Measurements from ENCODE around the gene PLCH2. TPM values are rescaled to one million over a fixed set of nuclear protein-coding genes. Genes with fewer than 3 reads are reported as not detected.

The PLCH2 gene
- total RNA-seq, 1 donor from 2014 or later: 0.47 TPM

DNA sequence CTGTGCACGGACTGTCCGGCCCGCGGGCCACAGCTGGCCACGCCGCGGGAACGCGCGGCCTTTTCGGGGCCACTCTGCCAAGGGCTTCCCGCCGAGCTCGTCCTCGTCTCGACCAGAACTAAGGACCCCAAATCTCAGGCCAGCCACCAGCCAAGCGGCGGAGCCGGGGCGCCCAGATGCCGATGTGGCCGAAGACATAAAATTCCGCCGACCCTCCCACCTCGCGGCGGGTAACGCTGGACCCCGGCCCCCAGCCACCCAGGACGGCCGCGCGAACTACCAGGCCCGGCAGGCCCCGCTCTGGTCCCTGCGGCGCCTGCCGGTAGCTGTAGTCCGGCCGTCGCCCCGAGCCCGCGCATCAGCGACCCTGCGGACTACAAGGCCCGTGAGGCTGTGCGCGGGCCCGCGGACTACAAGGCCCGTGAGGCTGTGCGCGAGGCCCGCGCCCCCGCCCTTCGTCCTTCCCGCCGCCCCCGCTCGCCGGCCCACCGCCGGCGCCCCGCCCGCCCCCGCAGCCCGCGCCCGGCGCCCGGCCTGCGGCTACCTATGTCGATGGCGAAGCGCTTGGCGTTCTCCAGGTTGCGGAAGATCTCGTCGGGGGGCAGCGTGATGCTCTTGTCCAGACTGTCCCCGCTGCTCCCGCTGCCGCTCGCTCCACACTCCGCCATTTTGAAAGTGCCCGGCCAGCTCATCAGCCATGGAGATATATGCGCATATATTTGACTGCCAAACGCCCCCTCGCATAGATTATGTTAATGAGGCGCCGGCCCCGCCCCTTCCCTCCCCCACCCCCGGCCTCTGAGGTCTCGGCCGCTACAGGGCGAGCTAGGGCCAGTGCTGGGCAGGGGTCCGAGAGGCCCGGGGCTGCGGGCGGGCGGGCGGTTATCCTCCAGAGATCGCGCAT is 50.1 kb downstream of the PLCH2 start, which contains the start of gene PANK4:
Gene PANK4, minus strand, starts transcription at position 677 of the 904 bp plus-strand sequence. Its CDS starts 9 bp downstream, at position 668.
- DNase-seq (ENCODE audit: extremely low read depth, low read depth, low spot score): no peak

DNA sequence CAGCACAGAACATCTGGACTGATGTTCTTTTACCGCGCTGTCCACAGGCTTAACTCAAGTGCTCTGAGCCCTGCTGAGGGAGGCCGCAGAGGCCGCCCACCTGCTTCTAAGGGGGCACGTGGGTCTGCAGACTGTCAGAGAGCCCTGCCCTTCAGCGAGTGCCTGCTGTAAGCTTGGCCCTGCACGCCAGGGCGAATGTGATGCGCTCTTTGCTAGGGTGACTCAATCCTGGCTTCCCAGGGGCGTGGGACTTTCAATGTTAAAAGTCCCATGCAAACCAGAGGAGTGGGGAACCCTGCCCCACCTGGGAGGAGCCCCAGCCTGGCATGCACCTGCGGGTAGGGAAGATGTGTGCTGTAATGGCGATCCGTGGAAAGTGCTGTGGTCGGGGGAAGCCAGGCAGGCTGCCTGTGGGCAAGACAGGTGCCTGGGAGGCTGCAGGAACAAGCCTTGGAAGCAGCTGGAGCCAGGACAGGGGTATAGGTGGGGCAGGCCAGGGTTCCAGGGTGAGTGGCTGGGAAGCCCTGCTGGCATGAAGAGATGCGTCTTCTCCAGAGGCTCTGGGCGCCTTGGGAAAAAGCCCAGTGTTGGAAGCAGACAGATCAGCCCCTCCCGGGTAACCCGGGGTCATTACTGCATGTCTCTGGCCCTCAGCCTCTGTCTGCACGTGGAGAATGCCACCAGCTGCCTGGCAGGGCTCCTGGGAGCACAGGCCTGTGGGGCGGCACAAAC is 50.9 kb downstream of the PLCH2 start:
- no peak for DNase-seq (ENCODE audit: extremely low read depth, low read depth, low spot score)

GRCh38 chr1:2527556-2527860 is 51.4 kb downstream of the PLCH2 start:
- DNase-seq (ENCODE audit: extremely low read depth, low read depth, low spot score): no peak

DNA sequence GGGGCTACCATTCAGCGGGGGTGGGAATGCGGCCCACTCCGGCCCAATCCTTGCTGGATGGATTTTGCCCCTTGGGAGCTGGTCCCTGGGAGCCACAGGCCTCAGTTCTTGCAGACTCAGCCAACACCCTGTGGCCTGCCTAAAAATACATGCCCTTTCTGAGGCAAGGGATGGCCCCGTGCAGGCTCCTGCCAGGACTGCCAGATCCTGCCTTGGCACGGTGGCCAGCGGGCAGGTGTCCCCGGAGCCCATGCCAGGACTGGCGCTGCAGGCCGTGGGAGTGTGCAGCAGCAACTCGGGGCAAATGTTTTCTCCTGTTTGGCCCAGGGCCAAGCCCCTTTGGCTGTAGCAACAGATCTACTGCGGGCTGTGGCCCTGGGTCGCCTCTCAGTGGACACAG is 51.9 kb downstream of the PLCH2 start:
- no peak for DNase-seq (ENCODE audit: extremely low read depth, low read depth, low spot score)

GRCh38 chr1:2528611-2528965 is 52.5 kb downstream of the PLCH2 start:
- no peak for DNase-seq (ENCODE audit: extremely low read depth, low read depth, low spot score)

- DNase-seq (ENCODE audit: extremely low read depth, low read depth, low spot score): no peak
Observed at GRCh38 chr1:2528966-2529783, 53.1 kb downstream of the PLCH2 start.

GRCh38 chr1:2529784-2530512 is 53.9 kb downstream of the PLCH2 start, which contains the start of gene HES5:
TSS of gene HES5 (minus strand) at chr1:2530263. CDS start at chr1:2530164, 99 bp downstream.
- DNase-seq (ENCODE audit: extremely low read depth, low read depth, low spot score): no peak

DNA sequence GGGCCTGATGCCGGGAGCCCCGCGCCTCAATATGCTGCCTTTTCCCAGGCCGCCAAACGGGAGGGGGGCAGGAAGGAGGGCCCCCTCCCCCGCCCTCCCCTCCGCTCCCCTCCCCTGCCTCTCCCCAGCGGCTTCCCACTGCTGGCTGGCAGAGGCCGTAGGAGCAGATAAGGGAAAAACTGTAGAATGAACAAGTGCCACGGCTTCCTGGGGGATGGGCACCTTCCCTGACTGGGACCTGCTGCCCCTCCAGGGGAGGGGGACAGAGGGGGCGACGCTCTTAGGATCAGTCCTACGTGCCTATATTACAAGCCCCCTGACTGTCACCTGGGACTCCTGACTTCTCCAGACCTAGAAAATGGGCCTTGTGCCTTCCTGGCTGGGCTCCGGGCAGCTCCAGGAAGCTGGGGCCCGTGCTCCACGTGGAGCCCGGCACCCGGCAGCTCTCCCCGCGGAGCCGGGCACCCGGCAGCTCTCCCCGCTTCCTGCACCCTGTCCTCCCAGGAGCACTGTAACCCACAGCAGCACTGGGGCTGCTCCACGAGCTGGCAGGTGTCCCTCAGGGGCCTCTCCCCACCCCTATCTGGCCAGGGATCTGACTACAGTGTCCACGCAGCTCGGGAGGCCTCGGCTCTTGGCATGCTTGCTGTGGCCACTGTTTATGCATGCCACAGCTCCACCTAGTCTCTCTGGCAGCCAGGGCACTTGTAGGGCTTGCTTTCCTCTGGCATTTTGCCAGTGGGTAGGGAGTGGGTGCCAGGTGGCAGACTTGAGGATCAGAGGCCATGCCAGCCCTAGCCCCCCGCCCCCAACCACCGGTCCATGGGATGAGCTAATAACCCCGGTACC is 54.6 kb downstream of the PLCH2 start:
- DNase-seq (ENCODE audit: extremely low read depth, low read depth, low spot score): no peak

GRCh38 chr1:2532485-2533160 is 56.5 kb downstream of the PLCH2 start:
- no peak for DNase-seq (ENCODE audit: extremely low read depth, low read depth, low spot score)

DNA sequence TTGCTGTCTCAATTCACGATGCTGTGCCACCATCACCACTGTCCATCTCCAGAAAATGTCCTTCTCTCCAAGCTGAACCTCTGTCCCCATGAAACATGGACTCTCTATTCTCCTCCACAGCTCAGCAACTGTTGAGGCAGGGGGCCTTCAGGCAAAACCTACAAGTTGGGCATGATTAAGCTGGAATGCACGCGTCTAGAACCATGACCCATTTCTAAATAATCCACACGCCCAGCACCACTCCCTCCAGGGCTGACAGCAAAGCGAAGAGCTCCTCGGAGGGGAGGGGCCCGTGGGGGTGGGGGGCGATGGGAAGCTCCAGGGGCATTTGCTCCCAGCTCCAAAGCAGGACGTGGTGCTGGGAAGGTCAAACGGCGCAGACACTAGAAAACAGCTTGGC is 57.3 kb downstream of the PLCH2 start:
- no peak for DNase-seq (ENCODE audit: extremely low read depth, low read depth, low spot score)

DNA sequence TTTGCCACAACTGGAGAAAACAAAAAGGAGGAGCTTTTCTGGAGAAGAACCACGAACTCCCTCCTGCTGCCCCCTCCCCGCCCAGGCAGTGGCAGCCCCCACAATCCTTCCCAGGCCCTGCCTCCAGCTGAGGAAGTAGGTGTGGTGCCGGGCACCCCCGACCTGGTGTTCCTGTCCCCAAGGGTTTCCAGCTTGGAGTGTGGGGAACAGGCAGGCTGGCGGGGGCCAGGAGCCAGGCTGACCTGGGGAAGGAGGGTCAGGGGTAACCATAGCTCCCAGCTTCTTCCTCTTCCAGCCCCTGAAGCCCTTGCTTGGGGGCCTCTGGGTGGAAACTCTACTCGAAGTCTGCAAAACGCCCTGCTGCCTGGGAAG is 58.2 kb downstream of the PLCH2 start:
- DNase-seq (ENCODE audit: extremely low read depth, low read depth, low spot score): no peak

- DNase-seq (ENCODE audit: extremely low read depth, low read depth, low spot score): no peak
Observed at GRCh38 chr1:2534687-2535441, 58.8 kb downstream of the PLCH2 start.

DNA sequence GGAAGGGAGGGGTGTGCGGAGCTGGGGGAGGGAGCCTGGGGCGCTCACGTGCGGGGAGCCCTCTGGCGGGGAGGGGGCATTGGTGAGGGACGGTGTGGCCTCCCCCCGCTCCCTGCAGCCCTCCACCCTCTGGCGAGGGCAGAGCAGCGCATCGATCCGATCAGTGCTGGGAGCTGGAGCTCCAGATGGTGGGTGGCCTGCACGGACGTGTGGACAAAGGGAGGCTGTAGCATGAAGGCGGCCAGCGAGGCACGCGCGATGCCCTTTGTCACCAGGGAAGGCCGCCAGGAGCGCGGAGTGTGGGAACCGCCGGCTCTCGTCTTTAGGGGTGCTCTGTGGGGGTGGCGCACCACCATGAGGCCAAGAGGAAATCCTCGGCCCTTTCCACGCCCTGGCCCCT is 59.4 kb downstream of the PLCH2 start:
- DNase-seq (ENCODE audit: extremely low read depth, low read depth, low spot score): no peak

DNA sequence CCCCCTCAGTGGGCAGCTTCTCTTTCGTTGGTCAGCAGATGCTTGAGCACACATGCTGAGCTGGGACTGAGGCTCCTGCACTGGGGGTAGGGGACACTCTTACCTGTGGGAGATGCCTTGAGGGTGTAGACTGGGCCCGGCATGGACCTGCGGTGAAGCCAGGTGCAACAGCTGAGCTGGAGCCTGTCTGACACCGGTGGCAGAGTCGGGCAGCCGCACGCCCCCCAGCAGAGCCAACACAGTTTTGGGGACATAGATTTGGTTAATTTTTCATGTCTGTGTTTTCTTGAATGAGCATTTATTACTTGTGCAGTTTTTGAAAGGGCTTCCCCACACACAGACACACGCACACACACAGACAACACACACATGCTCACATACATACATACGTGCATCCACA is 59.9 kb downstream of the PLCH2 start:
- no peak for DNase-seq (ENCODE audit: extremely low read depth, low read depth, low spot score)

GRCh38 chr1:2537784-2538115 is 61.7 kb downstream of the PLCH2 start:
- no peak for DNase-seq (ENCODE audit: extremely low read depth, low read depth, low spot score)

DNA sequence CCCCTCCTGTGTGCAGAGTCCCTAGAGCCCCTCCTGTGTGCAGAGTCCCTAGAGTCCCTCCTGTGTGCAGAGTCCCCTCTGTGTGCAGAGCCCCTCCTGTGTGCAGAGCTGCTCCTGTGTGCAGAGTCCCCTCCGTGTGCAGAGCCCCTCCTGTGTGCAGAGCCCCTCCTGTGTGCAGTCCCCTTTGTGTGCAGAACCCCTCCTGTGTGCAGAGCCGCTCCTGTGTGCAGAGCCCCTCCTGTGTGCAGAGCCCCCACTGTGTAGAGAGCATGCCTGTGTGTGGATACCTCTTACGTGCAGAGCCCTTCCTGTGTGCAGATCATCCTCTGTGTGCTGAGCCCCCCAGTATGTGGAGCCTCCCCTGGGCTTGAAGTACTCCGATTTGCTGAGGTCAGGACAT is 62.3 kb downstream of the PLCH2 start:
- no peak for DNase-seq (ENCODE audit: extremely low read depth, low read depth, low spot score)

- no peak for DNase-seq (ENCODE audit: extremely low read depth, low read depth, low spot score)
Observed at GRCh38 chr1:2538872-2539271, 62.8 kb downstream of the PLCH2 start.

- no peak for DNase-seq (ENCODE audit: extremely low read depth, low read depth, low spot score)
Observed at GRCh38 chr1:2539312-2539907, 63.3 kb downstream of the PLCH2 start.

Measured in glomerular endothelial cell (primary cell).